Duodenal mucosa (tissue), 2 donors: ENCODE measurements around the gene SH3GL1.

Experiments used
- H3K27ac ChIP-seq: one replicate; pipeline ENCODE4 v1.7.0; 2013; ENCODE audit warnings: low read depth, low read length
- H3K27me3 ChIP-seq, 2 donors: one replicate each; pipeline ENCODE4 v1.7.0; 2013; ENCODE audit warnings: low read length in 2 of 2, control low read depth in 1 of 2; ENCODE audit not compliant: insufficient read depth in 2 of 2, control insufficient read depth in 1 of 2
- H3K36me3 ChIP-seq, 2 donors: one replicate each; pipeline ENCODE4 v1.7.0; 2013; ENCODE audit warnings: low read length in 2 of 2, control low read depth in 1 of 2; ENCODE audit not compliant: insufficient read depth in 2 of 2, control insufficient read depth in 1 of 2
- H3K4me1 ChIP-seq, 2 donors: one replicate each; pipeline ENCODE4 v1.7.0; 2013; ENCODE audit warnings: low read length in 2 of 2, control low read depth in 1 of 2; ENCODE audit not compliant: insufficient read depth in 2 of 2, control insufficient read depth in 1 of 2
- H3K4me3 ChIP-seq, 2 donors: one replicate each; pipeline ENCODE4 v1.7.0; 2013; ENCODE audit warnings: low read length in 2 of 2, low read depth in 1 of 2
- H3K9ac ChIP-seq, 2 donors: one replicate each; pipeline ENCODE4 v1.7.0; 2013; ENCODE audit warnings: low read length in 2 of 2, low read depth in 1 of 2
- H3K9me3 ChIP-seq, 2 donors: one replicate each; pipeline ENCODE4 v1.7.0; 2013; ENCODE audit warnings: low read length in 2 of 2, control low read depth in 1 of 2; ENCODE audit not compliant: control insufficient read depth in 1 of 2

The SH3GL1 gene

GRCh38 chr19:4431808-4432674, 31.7 kb upstream of the SH3GL1 start:
- H3K9me3 ChIP-seq, result no peaks in the 10 kb centered on the region
- no peaks in the 10 kb centered on the region for H3K27me3 ChIP-seq
- H3K9ac ChIP-seq, result no peak overlapping the region
- H3K36me3 ChIP-seq, result peaks cover 8 to 57% of the 10 kb centered on the region in 2 donors
- no peak overlapping the region for H3K27ac ChIP-seq
- H3K4me1 ChIP-seq, result no peaks in the 10 kb centered on the region
- H3K4me3 ChIP-seq, result no peak overlapping the region

- Histone ChIP-seq H3K36me3 (peaks cover 8 to 50% of the 10 kb centered on the region in 2 donors), H3K27me3 (no peaks in the 10 kb centered on the region), H3K9me3 (no peaks in the 10 kb centered on the region), H3K4me3 (no peak overlapping the region), H3K27ac (no peak overlapping the region), H3K9ac (no peak overlapping the region), H3K4me1 (no peaks in the 10 kb centered on the region)
These were observed 30.9 kb upstream of the SH3GL1 start for GRCh38 chr19:4431296-4431695.

DNA sequence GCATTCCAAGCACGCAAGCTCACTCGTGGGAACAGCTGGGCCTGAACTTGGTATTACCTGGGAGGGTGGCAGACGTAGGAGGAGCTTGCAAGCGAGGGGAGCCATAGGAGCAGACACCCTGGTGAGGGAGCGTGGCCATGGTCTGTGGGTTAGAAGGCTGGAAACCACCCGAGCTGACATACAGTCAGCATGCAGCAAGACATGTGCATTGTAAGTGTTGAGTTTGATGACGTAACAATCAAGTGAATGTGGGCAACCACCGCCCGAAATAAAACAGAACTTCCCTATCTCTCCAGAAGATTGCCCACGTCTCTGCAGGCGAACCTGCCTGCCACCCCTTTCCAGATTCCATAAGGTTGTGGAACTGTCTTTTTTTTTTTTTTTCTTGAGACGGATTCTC, 30.4 kb upstream of the SH3GL1 start:
- no peaks in the 10 kb centered on the region for H3K27me3 ChIP-seq
- H3K4me1 ChIP-seq, result no peaks in the 10 kb centered on the region
- H3K4me3 ChIP-seq, result no peak overlapping the region
- peaks cover 8 to 50% of the 10 kb centered on the region in 2 donors for H3K36me3 ChIP-seq
- no peak overlapping the region for H3K9ac ChIP-seq
- no peaks in the 10 kb centered on the region for H3K9me3 ChIP-seq
- no peak overlapping the region for H3K27ac ChIP-seq

DNA sequence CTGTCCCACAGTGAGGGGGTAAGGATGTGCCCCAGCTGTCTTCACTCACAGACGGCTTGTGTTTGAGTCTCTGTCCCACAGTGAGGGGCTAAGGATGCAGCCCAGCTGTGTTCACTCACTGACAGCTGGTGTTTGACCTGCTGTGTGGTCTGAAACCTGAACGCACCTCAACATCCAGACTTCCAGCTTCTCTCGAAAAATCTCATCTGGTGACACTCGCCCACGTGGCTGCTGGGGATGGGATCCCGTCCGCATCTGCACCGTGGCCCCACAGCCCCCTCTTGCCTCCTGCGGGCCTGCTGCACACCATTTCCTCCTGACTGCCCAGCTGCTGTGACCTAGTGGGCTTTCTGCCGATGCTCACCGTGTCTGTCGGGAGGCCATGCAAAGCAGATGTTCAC, 29.4 kb upstream of the SH3GL1 start:
- no peak overlapping the region for H3K27ac ChIP-seq

GRCh38 chr19:4429256-4429655, 28.9 kb upstream of the SH3GL1 start:
- H3K27ac ChIP-seq, result no peak overlapping the region

More for the DNA sequence above, 29.4 kb upstream of the SH3GL1 start:
- Histone ChIP-seq H3K27me3 (no peaks in the 10 kb centered on the region), H3K36me3 (peaks cover 8 to 50% of the 10 kb centered on the region in 2 donors), H3K4me3 (no peak overlapping the region), H3K9me3 (no peaks in the 10 kb centered on the region), H3K4me1 (no peaks in the 10 kb centered on the region), H3K9ac (no peak overlapping the region)

DNA sequence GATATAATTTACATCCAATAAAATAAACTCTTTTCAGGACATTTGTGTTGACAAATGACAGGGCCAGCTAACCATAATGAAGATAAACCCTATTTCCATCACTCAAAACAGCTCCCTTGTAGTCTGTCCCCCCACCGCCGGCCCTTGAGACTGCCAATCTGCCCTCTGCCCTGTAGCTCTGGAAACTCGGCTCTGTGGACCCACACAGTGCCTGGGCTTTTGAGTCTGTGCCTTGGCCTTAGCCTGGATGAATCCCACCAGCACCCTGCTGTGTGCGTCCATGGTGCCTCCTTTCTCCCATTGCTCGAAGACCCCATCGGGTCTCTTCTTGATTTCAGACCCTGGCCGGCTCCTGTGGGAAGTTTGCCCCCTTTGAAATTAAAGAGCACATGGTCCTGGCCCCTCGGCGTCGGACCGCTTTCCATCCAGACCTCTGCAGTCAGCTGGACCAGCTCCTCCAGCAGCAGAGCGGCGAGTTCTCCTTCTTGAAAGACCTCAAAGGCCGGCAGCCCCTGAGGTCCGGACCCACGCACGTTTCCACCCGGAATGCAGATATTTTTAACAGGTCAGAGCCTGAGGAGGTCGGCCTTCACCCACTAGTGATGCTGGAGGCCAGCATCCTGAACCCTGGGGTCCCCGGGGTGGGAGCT, 28.1 kb upstream of the SH3GL1 start:
- Histone ChIP-seq H3K4me1 (peaks cover 0 to under 1% of the 10 kb centered on the region in 2 donors), H3K27ac (no peak overlapping the region), H3K4me3 (no peak overlapping the region), H3K36me3 (peaks cover 8 to 50% of the 10 kb centered on the region in 2 donors), H3K27me3 (no peaks in the 10 kb centered on the region), H3K9ac (no peak overlapping the region), H3K9me3 (no peaks in the 10 kb centered on the region)

More at GRCh38 chr19:4429256-4429655, 28.9 kb upstream of the SH3GL1 start:
- Histone ChIP-seq H3K36me3 (peaks cover 8 to 50% of the 10 kb centered on the region in 2 donors), H3K4me1 (no peaks in the 10 kb centered on the region), H3K27me3 (no peaks in the 10 kb centered on the region), H3K9me3 (no peaks in the 10 kb centered on the region), H3K4me3 (no peak overlapping the region), H3K9ac (no peak overlapping the region)

DNA sequence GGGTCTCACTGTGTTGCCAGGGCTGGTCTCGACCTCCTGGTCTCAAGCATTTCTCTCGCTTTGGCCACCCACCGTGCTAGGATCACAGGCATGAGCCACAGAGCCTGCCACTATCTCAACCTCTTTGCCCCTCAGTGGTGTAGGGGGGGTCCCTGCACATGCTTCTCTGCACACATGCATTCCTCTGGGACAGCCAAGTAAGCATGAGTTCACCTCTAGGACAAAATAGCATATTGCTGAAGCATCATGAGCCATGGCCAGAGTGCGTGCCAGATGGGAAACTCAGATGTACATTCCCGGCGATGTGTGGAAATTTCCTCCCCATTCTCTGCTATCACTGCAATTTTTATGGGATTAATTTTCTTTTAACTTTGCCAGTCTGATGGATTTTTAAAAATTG, 25.2 kb upstream of the SH3GL1 start:
- no peak overlapping the region for H3K27ac ChIP-seq
- no peaks in the 10 kb centered on the region for H3K27me3 ChIP-seq
- peaks cover 4 to 45% of the 10 kb centered on the region in 2 donors for H3K36me3 ChIP-seq
- H3K4me1 ChIP-seq, result peaks cover 0 to 4% of the 10 kb centered on the region in 2 donors
- H3K9ac ChIP-seq, result no peak overlapping the region
- H3K4me3 ChIP-seq, result no peak overlapping the region
- H3K9me3 ChIP-seq, result no peaks in the 10 kb centered on the region

DNA sequence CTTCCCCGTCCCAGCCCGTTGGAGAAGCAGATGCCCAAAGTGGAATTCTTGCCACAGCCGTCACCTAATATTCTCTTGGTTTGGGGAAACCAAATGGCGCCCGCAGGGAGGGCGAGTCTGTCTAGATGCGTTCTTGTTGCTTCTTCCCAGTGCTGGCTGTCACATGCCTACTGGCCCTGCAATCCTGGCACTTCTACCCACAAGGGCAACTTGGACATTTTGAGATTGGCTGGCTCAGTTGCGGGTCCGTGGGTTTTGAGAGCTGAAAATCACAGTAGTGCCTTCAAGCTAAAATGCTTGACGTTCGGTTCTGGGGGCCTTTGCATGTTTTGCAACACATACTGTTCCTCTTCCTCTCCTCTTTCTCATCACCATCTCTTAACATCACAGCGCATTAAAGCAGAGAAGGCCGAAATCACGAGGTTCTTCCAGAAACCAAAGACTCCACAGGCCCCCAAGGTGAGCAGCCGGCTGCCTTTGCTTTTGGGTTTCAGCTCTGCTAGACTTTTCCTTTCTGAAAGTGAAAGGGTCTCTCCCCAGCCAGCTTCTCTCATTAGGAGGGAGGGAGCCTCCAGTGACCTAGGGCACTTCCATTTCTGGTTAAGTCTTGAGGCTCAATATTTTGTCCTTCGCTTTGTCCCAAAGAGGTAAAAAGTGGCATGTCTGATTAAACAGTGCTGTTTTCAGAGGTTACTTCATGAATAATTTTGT, 23.2 kb upstream of the SH3GL1 start:
- Histone ChIP-seq H3K9ac (no peak overlapping the region), H3K27me3 (no peaks in the 10 kb centered on the region), H3K27ac (no peak overlapping the region), H3K4me3 (no peak overlapping the region), H3K4me1 (peaks cover 0 to 4% of the 10 kb centered on the region in 2 donors), H3K9me3 (no peaks in the 10 kb centered on the region), H3K36me3 (peaks cover 0 to 30% of the 10 kb centered on the region in 2 donors)

DNA sequence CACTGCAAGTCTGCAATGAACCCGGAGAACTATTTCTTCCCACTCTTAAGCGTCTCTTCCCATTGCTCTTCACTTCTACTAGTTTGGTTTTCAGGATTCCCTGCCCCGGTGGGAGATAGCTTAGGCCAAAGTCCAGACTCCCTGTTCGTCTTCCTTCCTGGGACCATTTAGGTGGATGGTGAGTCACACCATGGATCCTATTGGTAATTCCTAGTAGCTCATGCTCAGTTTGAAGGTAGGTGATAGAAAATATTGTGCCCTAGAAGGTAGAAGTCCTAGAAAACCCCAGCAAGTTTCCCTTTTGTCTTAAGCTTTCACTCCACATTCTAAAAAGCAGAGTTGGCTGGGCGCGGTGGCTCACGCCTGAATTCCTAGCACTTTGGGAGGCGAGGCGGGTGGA, 15.9 kb upstream of the SH3GL1 start:
- Histone ChIP-seq H3K36me3 (peaks cover 0 to 9% of the 10 kb centered on the region in 2 donors), H3K27ac (no peak overlapping the region), H3K9ac (no peak overlapping the region)

GRCh38 chr19:4415352-4415751, 15.0 kb upstream of the SH3GL1 start:
- peaks cover 0 to 12% of the 10 kb centered on the region in 2 donors for H3K36me3 ChIP-seq
- peaks cover 5 to 19% of the 10 kb centered on the region in 2 donors for H3K4me1 ChIP-seq
- no peak overlapping the region for H3K27ac ChIP-seq
- H3K9ac ChIP-seq, result no peak overlapping the region
- H3K27me3 ChIP-seq, result no peaks in the 10 kb centered on the region
- H3K4me3 ChIP-seq, result peak overlapping the region in 1 of 2 donors; percentile 16
- H3K9me3 ChIP-seq, result no peaks in the 10 kb centered on the region

More for the DNA sequence above, 15.9 kb upstream of the SH3GL1 start:
- H3K27me3 ChIP-seq, result no peaks in the 10 kb centered on the region
- H3K9me3 ChIP-seq, result no peaks in the 10 kb centered on the region
- H3K4me3 ChIP-seq, result no peak overlapping the region
- H3K4me1 ChIP-seq, result peaks cover 5 to 19% of the 10 kb centered on the region in 2 donors
